Nephron (organoid): ENCODE results near the gene UAP1L1.

Experiments
- H3K27ac Mint-ChIP-seq, 3 experiments: 2 replicates each; pipeline ENCODE4 v1.8.0; 2020; ENCODE audit warnings: mixed read lengths in 3 of 3, mild to moderate bottlenecking in 2 of 3, moderate library complexity in 1 of 3
- H3K27me3 Mint-ChIP-seq: 2 replicates; pipeline ENCODE4 v1.8.0; 2021; ENCODE audit warnings: low read depth, mild to moderate bottlenecking, moderate library complexity, mixed read lengths
- H3K36me3 Mint-ChIP-seq: 2 replicates; pipeline ENCODE4 v1.8.0; 2020; ENCODE audit warnings: low read depth, mixed read lengths
- H3K4me1 Mint-ChIP-seq: 2 replicates; pipeline ENCODE4 v1.8.0; 2020; ENCODE audit warnings: mixed read lengths
- H3K4me3 Mint-ChIP-seq, 3 experiments: 2 replicates each; pipeline ENCODE4 v1.8.0; 2020; ENCODE audit warnings: mild to moderate bottlenecking in 3 of 3, mixed read lengths in 3 of 3, moderate library complexity in 2 of 3
- H3K9me3 Mint-ChIP-seq: 2 replicates; pipeline ENCODE4 v1.8.0; 2020; ENCODE audit warnings: mixed read lengths
- CTCF ChIP-seq, 3 experiments: fragments of 200-600 bp; sonication (generic); IDR thresholded peaks; one replicate each; pipeline ENCODE4 v1.5.0; 2021; ENCODE audit warnings: antibody characterized with exemption in 3 of 3; ENCODE audit not compliant: unreplicated experiment in 3 of 3

UAP1L1 gene

GRCh38 chr9:137034709-137035506 lies 42.4 kb upstream of the UAP1L1 start:
- H3K9me3 Mint-ChIP-seq, result no peaks in the 10 kb centered on the region
- H3K27ac Mint-ChIP-seq, result no peak overlapping the region
- H3K36me3 Mint-ChIP-seq, result no peaks in the 10 kb centered on the region
- no peaks in the 10 kb centered on the region for H3K4me1 Mint-ChIP-seq
- peak; percentile 79 to 86 (median 84) for TF ChIP-seq CTCF (IDR thresholded peaks at IDR 0.05; ENCODE audit: unreplicated experiment in 3 of 3)
- H3K4me3 Mint-ChIP-seq, result no peak overlapping the region
- H3K27me3 Mint-ChIP-seq, result peaks cover 3% of the 10 kb centered on the region

- Mint-ChIP-seq H3K36me3 (no peaks in the 10 kb centered on the region), H3K4me3 (no peak overlapping the region), H3K9me3 (no peaks in the 10 kb centered on the region), H3K27ac (no peak overlapping the region), H3K4me1 (no peaks in the 10 kb centered on the region), H3K27me3 (peaks cover 3% of the 10 kb centered on the region)
- TF ChIP-seq CTCF (IDR thresholded peaks at IDR 0.05; ENCODE audit: unreplicated experiment in 3 of 3), result peak in 2 of 3 experiments; percentile 18 to 42
Observed at GRCh38 chr9:137035507-137035834, 41.8 kb upstream of the UAP1L1 start.

GRCh38 chr9:137035937-137036336 lies 41.4 kb upstream of the UAP1L1 start:
- Mint-ChIP-seq H3K4me1 (no peaks in the 10 kb centered on the region), H3K36me3 (no peaks in the 10 kb centered on the region), H3K4me3 (no peak overlapping the region), H3K27ac (no peak overlapping the region), H3K27me3 (peaks cover 3% of the 10 kb centered on the region), H3K9me3 (no peaks in the 10 kb centered on the region)
- TF ChIP-seq CTCF (IDR thresholded peaks at IDR 0.05; ENCODE audit: unreplicated experiment in 3 of 3), result no peak

- no peaks in the 10 kb centered on the region for H3K4me1 Mint-ChIP-seq
- TF ChIP-seq CTCF (IDR thresholded peaks at IDR 0.05; ENCODE audit: unreplicated experiment in 3 of 3), result no peak
- H3K9me3 Mint-ChIP-seq, result no peaks in the 10 kb centered on the region
- H3K27ac Mint-ChIP-seq, result no peak overlapping the region
- H3K4me3 Mint-ChIP-seq, result no peak overlapping the region
- H3K27me3 Mint-ChIP-seq, result peaks cover 3% of the 10 kb centered on the region
- H3K36me3 Mint-ChIP-seq, result no peaks in the 10 kb centered on the region
Observed at GRCh38 chr9:137037035-137037434, 40.3 kb upstream of the UAP1L1 start.

GRCh38 chr9:137037483-137037882 lies 39.8 kb upstream of the UAP1L1 start:
- Mint-ChIP-seq H3K27ac (no peak overlapping the region), H3K36me3 (no peaks in the 10 kb centered on the region), H3K9me3 (no peaks in the 10 kb centered on the region), H3K4me1 (no peaks in the 10 kb centered on the region), H3K4me3 (no peak overlapping the region), H3K27me3 (peaks cover under 1% of the 10 kb centered on the region)
- no peak for TF ChIP-seq CTCF (IDR thresholded peaks at IDR 0.05; ENCODE audit: unreplicated experiment in 3 of 3)

GRCh38 chr9:137038916-137039315 lies 38.4 kb upstream of the UAP1L1 start:
- no peak overlapping the region for H3K27ac Mint-ChIP-seq

More at GRCh38 chr9:137038916-137039315, 38.4 kb upstream of the UAP1L1 start:
- Mint-ChIP-seq H3K4me3 (no peak overlapping the region), H3K27me3 (peaks cover 6% of the 10 kb centered on the region), H3K9me3 (no peaks in the 10 kb centered on the region), H3K36me3 (no peaks in the 10 kb centered on the region), H3K4me1 (no peaks in the 10 kb centered on the region)
- no peak for TF ChIP-seq CTCF (IDR thresholded peaks at IDR 0.05; ENCODE audit: unreplicated experiment in 3 of 3)
